Chondrocyte (in vitro differentiated cells): ENCODE measurements around the gene SORBS1. TPM values are rescaled to one million over a fixed set of nuclear protein-coding genes. Genes with fewer than 3 reads are reported as not detected.

Experiments used
- DNase-seq: peaks from one replicate; pipeline ENCODE4 v3.0.0; 2021; ENCODE audit warnings: mixed read lengths, low spot score
- H3K27ac Mint-ChIP-seq: one replicate; pipeline ENCODE4 v1.8.0; 2021; ENCODE audit warnings: mild to moderate bottlenecking, moderate library complexity, mixed read lengths; ENCODE audit not compliant: unreplicated experiment
- H3K27me3 Mint-ChIP-seq: 2 replicates; pipeline ENCODE4 v1.8.0; 2021; ENCODE audit warnings: low read depth, mixed read lengths
- H3K36me3 Mint-ChIP-seq: 2 replicates; pipeline ENCODE4 v1.8.0; 2021; ENCODE audit warnings: low read depth, mixed read lengths
- H3K4me1 Mint-ChIP-seq: 2 replicates; pipeline ENCODE4 v1.8.0; 2021; ENCODE audit warnings: low read depth, mild to moderate bottlenecking, mixed read lengths
- H3K4me3 Mint-ChIP-seq: one replicate; pipeline ENCODE4 v1.8.0; 2021; ENCODE audit warnings: mild to moderate bottlenecking, moderate library complexity, mixed read lengths; ENCODE audit not compliant: unreplicated experiment
- H3K9me3 Mint-ChIP-seq: 2 replicates; pipeline ENCODE4 v1.8.0; 2021; ENCODE audit warnings: low read depth, mixed read lengths
- total RNA-seq: library from RNA; stranded (reverse); gene quantifications from 3 replicates; pipeline ENCODE4 v1.2.1, GENCODE V29; 2021
- TF ChIP-seq, protein P1 (sequence below): fragments of 200-600 bp; sonication (generic); IDR thresholded peaks from 2 replicates; pipeline ENCODE4 v1.5.0; 2021; ENCODE audit warnings: antibody characterized with exemption, mild to moderate bottlenecking, moderate library complexity

SORBS1 gene
- total RNA-seq, 1 donor from 2014 or later = 5.0 TPM

- TF ChIP-seq, protein P1, sequence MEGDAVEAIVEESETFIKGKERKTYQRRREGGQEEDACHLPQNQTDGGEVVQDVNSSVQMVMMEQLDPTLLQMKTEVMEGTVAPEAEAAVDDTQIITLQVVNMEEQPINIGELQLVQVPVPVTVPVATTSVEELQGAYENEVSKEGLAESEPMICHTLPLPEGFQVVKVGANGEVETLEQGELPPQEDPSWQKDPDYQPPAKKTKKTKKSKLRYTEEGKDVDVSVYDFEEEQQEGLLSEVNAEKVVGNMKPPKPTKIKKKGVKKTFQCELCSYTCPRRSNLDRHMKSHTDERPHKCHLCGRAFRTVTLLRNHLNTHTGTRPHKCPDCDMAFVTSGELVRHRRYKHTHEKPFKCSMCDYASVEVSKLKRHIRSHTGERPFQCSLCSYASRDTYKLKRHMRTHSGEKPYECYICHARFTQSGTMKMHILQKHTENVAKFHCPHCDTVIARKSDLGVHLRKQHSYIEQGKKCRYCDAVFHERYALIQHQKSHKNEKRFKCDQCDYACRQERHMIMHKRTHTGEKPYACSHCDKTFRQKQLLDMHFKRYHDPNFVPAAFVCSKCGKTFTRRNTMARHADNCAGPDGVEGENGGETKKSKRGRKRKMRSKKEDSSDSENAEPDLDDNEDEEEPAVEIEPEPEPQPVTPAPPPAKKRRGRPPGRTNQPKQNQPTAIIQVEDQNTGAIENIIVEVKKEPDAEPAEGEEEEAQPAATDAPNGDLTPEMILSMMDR = no peak
- H3K27me3 Mint-ChIP-seq = no peaks in the 10 kb centered on the region
- H3K9me3 Mint-ChIP-seq = no peaks in the 10 kb centered on the region
- H3K4me3 Mint-ChIP-seq = no peak overlapping the region
- no peak for DNase-seq
- H3K27ac Mint-ChIP-seq = peak overlapping the region; percentile 87
- peaks cover 1% of the 10 kb centered on the region for H3K36me3 Mint-ChIP-seq
- H3K4me1 Mint-ChIP-seq = peaks cover 59% of the 10 kb centered on the region
Observed at GRCh38 chr10:95388539-95388938, 172.6 kb downstream of the SORBS1 start.

DNA sequence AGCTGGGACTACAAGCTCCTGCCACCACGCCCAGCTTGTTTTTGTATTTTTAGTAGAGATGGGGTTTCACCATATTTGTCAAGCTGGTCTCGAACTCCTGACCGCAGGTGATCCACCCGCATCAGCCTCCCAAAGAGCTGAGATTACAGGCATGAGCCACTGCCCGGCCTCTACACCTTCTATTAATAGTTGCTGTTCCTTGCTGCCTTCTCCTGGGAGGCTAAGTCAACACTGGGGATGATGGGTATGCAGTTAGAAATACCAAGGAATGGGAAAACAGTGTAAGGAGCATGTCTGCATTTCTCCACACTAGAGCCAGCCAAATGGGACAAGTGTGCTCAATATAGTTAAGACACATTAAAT, 173.1 kb downstream of the SORBS1 start:
- Mint-ChIP-seq H3K36me3 (peaks cover 1% of the 10 kb centered on the region), H3K4me1 (peaks cover 59% of the 10 kb centered on the region), H3K27me3 (no peaks in the 10 kb centered on the region), H3K9me3 (no peaks in the 10 kb centered on the region), H3K4me3 (no peak overlapping the region), H3K27ac (peak overlapping the region; percentile 87)
- TF ChIP-seq, protein P1 = no peak
- no peak for DNase-seq

DNA sequence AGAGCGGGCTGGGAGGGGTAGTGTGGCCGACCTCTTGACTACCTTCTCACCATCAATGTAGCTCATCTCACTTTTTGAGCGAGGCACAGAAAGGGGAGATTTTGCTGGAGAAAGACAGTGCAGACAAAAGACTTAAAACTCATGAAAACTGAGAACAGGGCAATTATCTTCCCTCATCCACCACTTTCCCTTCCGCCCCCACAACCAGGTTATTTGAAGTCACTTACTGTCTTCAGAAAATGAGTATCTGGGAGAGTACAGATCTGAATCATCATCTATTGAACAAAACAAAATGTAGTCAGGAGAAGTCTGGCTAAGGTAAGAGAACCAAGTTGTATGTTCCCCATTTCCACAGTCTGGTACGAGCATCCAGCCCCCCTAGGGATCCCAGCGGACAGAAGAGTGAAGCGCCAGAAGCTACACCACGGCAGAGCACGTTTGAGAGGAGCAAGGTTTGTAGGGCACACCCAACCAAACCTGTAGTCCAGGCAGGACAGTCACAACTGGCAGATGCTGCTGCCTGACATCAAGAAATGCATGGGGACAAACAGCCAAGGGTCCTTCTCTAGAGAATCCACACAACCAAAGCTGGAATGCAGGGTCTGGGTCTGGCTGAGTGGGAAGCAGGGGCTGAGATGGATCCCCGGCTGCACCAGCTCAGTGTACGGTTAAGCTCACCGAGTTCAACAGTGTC, 177.0 kb downstream of the SORBS1 start:
- Mint-ChIP-seq H3K27me3 (no peaks in the 10 kb centered on the region), H3K4me1 (peaks cover 22% of the 10 kb centered on the region), H3K4me3 (no peak overlapping the region), H3K9me3 (no peaks in the 10 kb centered on the region), H3K36me3 (peaks cover 3% of the 10 kb centered on the region), H3K27ac (no peak overlapping the region)
- TF ChIP-seq, protein P1 = no peak
- DNase-seq = no peak

DNA sequence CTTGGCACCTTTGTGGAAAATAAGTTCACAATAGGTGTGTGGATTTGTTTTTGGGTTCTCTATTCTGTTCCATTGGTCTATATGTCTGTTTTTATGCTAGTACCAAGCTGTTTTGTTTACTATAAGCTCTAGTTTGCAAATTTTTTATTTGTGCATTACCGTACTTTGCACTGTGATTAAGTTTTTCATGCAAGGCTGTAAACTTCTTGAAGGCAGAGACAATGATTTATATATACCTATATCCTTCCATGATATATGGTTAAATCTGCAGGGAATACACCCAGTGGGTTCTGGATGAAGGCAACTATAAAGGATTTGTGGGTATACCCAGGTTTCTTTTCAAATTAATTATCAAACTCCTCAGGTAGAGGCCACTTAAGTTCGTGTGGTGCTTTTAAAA, 178.6 kb downstream of the SORBS1 start:
- H3K27me3 Mint-ChIP-seq = no peaks in the 10 kb centered on the region
- H3K36me3 Mint-ChIP-seq = peaks cover 3% of the 10 kb centered on the region
- H3K4me3 Mint-ChIP-seq = no peak overlapping the region
- H3K9me3 Mint-ChIP-seq = no peaks in the 10 kb centered on the region
- peaks cover 19% of the 10 kb centered on the region for H3K4me1 Mint-ChIP-seq
- no peak overlapping the region for H3K27ac Mint-ChIP-seq
- TF ChIP-seq, protein P1 = no peak
- DNase-seq = no peak

DNA sequence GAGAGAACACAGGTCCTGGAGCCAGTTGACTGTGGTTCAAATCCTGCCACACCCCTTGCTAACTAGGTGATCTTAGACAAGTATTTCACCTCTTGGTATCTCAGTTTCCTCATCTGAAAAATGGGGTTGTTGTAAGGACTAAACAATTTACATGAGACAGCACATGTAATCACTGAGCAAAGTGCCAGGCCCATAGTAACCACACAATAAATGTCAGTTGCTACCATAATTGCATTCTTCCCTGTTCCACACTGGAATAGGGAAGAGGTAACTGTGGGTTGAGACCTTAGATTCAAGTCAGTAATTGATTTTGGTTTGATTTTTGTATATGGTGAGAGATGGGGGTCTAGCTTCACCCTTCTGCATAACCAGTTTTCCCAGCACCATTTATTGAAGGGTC, 179.0 kb downstream of the SORBS1 start:
- H3K9me3 Mint-ChIP-seq = no peaks in the 10 kb centered on the region
- DNase-seq = no peak
- peaks cover 19% of the 10 kb centered on the region for H3K4me1 Mint-ChIP-seq
- H3K4me3 Mint-ChIP-seq = no peak overlapping the region
- TF ChIP-seq, protein P1 = no peak
- H3K36me3 Mint-ChIP-seq = peaks cover 3% of the 10 kb centered on the region
- no peak overlapping the region for H3K27ac Mint-ChIP-seq
- no peaks in the 10 kb centered on the region for H3K27me3 Mint-ChIP-seq
